Activated CD8-positive, alpha-beta T cell treated with anti-CD3 and anti-CD28 coated beads for 36 hours (primary cell): Measurements from ENCODE around the gene WDPCP. TPM values are rescaled to one million over a fixed set of nuclear protein-coding genes. Genes with fewer than 3 reads are reported as not detected.

Source experiments
- ATAC-seq: fragments of 200-7000 bp; cut with Tn5 transposase; one replicate; pipeline ENCODE4 v1.10.0; 2021; ENCODE audit warnings: mild to moderate bottlenecking, moderate library complexity
- CTCF ChIA-PET: fragments of 350-600 bp; sonication (Branson Sonifier 250); formaldehyde crosslinking; loops from one replicate; lab custom pipeline; 2021; ENCODE audit warnings: antibody characterized with exemption; lab: Charles Lee
- POLR2A ChIA-PET: fragments of 350-600 bp; sonication (Branson Sonifier 250); formaldehyde crosslinking; loops from one replicate; lab custom pipeline; 2021; ENCODE audit warnings: antibody characterized with exemption; lab: Charles Lee
- DNase-seq: peaks from one replicate; pipeline ENCODE4 v3.0.0-alpha.2; 2020
- H3K27ac Mint-ChIP-seq: one replicate; pipeline ENCODE4 v1.8.0; 2021; ENCODE audit warnings: mild to moderate bottlenecking, mixed read lengths
- H3K27me3 Mint-ChIP-seq: one replicate; pipeline ENCODE4 v1.8.0; 2021; ENCODE audit warnings: mixed read lengths
- H3K36me3 Mint-ChIP-seq: one replicate; pipeline ENCODE4 v1.8.0; 2021; ENCODE audit warnings: low read depth, mixed read lengths
- H3K4me1 Mint-ChIP-seq: one replicate; pipeline ENCODE4 v1.8.0; 2021; ENCODE audit warnings: low read depth, mixed read lengths
- H3K4me3 Mint-ChIP-seq: one replicate; pipeline ENCODE4 v1.8.0; 2021; ENCODE audit warnings: mild to moderate bottlenecking, moderate library complexity, mixed read lengths
- H3K9me3 Mint-ChIP-seq: one replicate; pipeline ENCODE4 v1.8.0; 2021; ENCODE audit warnings: mixed read lengths
- CTCF ChIP-seq: fragments of 200-600 bp; IDR thresholded peaks from one replicate; pipeline ENCODE4 v1.8.0; 2022; ENCODE audit warnings: antibody characterized with exemption, mild to moderate bottlenecking
- intact Hi-C: fragments of 100-400 bp; cut with micrococcal nuclease; formaldehyde crosslinking; loops from one replicate; pipeline ENCODE4 v1.10.0; 2022
- total RNA-seq, 2 experiments: library from RNA; stranded (reverse); gene quantifications; one replicate each; pipeline ENCODE4 v1.2.3, GENCODE V29; 2021

WDPCP gene
- total RNA-seq, 2 experiments from 2014 or later: 5.0 to 5.8 TPM

DNA sequence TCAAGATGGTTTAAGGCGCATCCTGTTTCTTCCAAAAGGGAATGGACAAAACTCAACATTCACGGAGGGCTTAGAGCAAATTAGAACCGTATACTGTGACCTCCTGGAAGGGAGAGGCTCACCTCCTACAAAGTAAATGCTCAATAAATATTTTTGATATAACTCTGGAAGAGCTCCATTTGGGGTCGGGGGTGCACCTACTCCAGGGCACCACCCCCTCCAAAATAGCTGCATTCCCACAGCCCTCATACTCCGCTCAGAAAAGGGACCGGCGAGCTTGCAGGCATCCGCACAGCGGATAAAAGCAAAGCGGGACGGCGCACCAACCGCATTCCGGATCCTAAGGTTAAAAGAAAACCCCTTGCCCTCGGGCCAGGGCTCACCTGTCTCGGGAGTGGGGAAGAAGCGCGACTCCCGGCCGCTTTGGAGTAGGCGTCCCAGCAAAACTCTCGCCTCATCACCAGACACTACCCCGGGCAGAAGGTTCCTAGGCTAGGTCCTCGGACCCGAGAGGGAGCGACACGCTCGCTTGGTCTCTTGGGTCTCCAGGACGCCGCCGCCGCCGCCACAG, 378 bp downstream of the WDPCP start:
- peak overlapping the region; percentile 96 for H3K27ac Mint-ChIP-seq
- H3K27me3 Mint-ChIP-seq: no peaks in the 10 kb centered on the region
- peaks cover 37% of the 10 kb centered on the region for H3K4me1 Mint-ChIP-seq
- TF ChIP-seq CTCF: no peak
- ChIA-PET CTCF (interaction anchor here (0.7 to 1.5 kb wide), 3 partner anchors 13 to 273 kb away, joined by 3 to 5 read pairs (median 5); no protein-coding TSS in a partner anchor), POLR2A (interaction anchor here (0.6 to 2.6 kb wide), 14 partner anchors 9 to 680 kb away, joined by 3 to 18 read pairs (median 4); partner anchors contain the start of gene UGP2)
- peak overlapping the region; percentile 89 for H3K4me3 Mint-ChIP-seq
- intact Hi-C loops: loop anchor here (10.0 kb wide), 1 partner anchor 257 kb away; the partner anchor contains the start of gene UGP2
- DNase-seq (no peak), ATAC-seq (no peak)
- H3K36me3 Mint-ChIP-seq: peaks cover 18% of the 10 kb centered on the region
- H3K9me3 Mint-ChIP-seq: no peaks in the 10 kb centered on the region

- peaks cover 16% of the 10 kb centered on the region for H3K4me1 Mint-ChIP-seq
- H3K9me3 Mint-ChIP-seq: no peaks in the 10 kb centered on the region
- H3K4me3 Mint-ChIP-seq: no peak overlapping the region
- TF ChIP-seq CTCF: no peak
- ATAC-seq (no peak), DNase-seq (no peak)
- H3K36me3 Mint-ChIP-seq: no peaks in the 10 kb centered on the region
- intact Hi-C loops: loop anchor here (10.0 kb wide), 1 partner anchor 262 kb away; the partner anchor contains the start of gene UGP2
- CTCF ChIA-PET: no interaction called here
- POLR2A ChIA-PET: interaction anchor here (0.6 kb wide), 1 partner anchor 258 kb away, joined by 3 read pairs; no protein-coding TSS in a partner anchor
- H3K27ac Mint-ChIP-seq: no peak overlapping the region
- no peaks in the 10 kb centered on the region for H3K27me3 Mint-ChIP-seq
Measured at GRCh38 chr2:63582873-63583272, 5.4 kb downstream of the WDPCP start.

GRCh38 chr2:63581298-63581961, 6.8 kb downstream of the WDPCP start:
- H3K36me3 Mint-ChIP-seq: no peaks in the 10 kb centered on the region
- H3K9me3 Mint-ChIP-seq: no peaks in the 10 kb centered on the region
- no peak for DNase-seq
- H3K4me1 Mint-ChIP-seq: peaks cover 7% of the 10 kb centered on the region
- H3K4me3 Mint-ChIP-seq: no peak overlapping the region
- ATAC-seq: no peak
- no peaks in the 10 kb centered on the region for H3K27me3 Mint-ChIP-seq
- intact Hi-C loops: loop anchor here (10.0 kb wide), 1 partner anchor 263 kb away; the partner anchor contains the start of gene UGP2
- CTCF ChIA-PET: interaction anchor here (1.2 kb wide), 1 partner anchor 9 kb away, joined by 3 read pairs; no protein-coding TSS in a partner anchor
- POLR2A ChIA-PET: no interaction called here
- H3K27ac Mint-ChIP-seq: no peak overlapping the region
- TF ChIP-seq CTCF: no peak

DNA sequence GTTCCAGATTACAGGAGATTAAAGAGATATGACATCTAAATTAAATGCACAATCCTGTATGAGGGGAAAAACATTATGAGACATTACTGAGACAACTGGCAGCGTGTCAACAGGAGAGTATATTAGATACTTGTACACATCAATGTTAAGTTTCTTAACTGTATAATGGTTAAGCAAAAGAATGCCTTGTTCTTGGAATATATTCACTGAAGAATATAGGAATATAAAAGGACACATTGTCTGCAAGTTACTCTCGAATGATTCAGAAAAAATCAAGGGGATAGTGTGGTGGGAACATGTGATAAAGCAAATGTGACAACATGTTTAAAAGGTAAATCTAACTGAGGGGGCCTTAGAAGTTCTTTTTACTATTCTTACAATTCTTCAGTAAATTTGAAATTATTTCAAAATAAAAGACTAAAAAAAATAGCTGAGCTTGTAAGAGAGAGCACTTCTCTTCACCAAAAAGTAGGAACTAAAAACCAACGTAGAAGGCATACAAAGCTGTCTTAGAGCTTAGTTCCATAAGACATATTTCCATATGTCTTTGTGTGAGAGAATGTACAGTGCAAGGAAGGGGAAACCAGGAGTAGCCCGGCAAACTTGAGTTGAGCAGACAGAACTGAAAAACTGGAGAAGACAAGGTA, 7.5 kb downstream of the WDPCP start:
- no peak for TF ChIP-seq CTCF
- no peaks in the 10 kb centered on the region for H3K9me3 Mint-ChIP-seq
- no peaks in the 10 kb centered on the region for H3K27me3 Mint-ChIP-seq
- CTCF ChIA-PET: interaction anchor here (1.2 kb wide), 1 partner anchor 10 kb away, joined by 3 read pairs; no protein-coding TSS in a partner anchor
- peaks cover 3% of the 10 kb centered on the region for H3K4me1 Mint-ChIP-seq
- no peak overlapping the region for H3K27ac Mint-ChIP-seq
- intact Hi-C loops: loop anchor here (10.0 kb wide), 1 partner anchor 264 kb away; the partner anchor contains the start of gene UGP2
- no peak for ATAC-seq
- H3K4me3 Mint-ChIP-seq: no peak overlapping the region
- H3K36me3 Mint-ChIP-seq: no peaks in the 10 kb centered on the region
- POLR2A ChIA-PET: no interaction called here
- DNase-seq: no peak
